ENCODE measurements around the gene SAP30BP.

The SAP30BP gene

GRCh38 chr17:75721463-75722011, 54.4 kb downstream of the SAP30BP start:
- DNase-seq (ENCODE audit: low read depth), result no peak

DNA sequence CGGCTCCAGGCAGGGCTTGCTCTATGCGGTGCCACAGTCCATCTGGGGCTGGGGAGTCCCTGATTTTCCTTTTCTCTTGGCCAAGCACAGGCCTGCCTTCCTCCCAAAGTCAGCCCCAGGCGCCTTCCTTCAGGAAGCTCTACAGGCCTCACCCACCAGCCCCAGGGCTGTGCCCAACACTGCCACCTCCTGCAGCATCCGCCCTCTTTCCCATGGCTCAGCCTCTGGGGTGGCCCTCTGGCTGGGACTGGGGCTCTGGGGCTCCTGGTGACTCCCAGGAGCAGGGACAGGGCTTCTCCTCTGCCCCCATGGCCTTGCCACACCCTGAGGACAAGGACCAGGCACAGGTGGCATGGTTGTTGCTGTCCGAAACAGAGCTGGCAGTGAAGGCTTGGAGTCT, 54.9 kb downstream of the SAP30BP start:
- no peak for DNase-seq (ENCODE audit: low read depth)

GRCh38 chr17:75722542-75723095, 55.5 kb downstream of the SAP30BP start:
- DNase-seq (ENCODE audit: low read depth), result no peak

- no peak for DNase-seq (ENCODE audit: low read depth)
Measured at GRCh38 chr17:75723171-75723930, 56.2 kb downstream of the SAP30BP start.

GRCh38 chr17:75724016-75725003, 57.2 kb downstream of the SAP30BP start:
- DNase-seq (ENCODE audit: low read depth), result no peak

DNA sequence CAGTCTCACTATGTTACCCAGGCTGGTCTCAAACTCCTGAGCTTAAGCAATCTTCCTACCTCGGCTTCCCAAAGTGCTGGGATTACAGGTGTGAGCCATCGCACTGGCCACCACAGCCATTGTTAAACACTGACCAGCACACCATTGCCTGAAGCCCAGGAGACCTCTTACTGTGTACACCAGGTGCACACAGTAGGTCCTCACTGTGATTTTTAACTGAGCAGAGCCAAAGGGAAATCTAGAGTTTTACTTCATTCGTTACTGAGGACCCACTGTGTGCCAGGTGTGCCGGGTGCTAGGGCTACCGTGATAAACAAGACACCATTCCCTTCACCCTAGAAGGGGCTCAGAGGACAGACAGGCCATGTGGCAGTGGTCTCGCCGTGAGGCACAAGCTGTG, 58.4 kb downstream of the SAP30BP start:
- no peak for DNase-seq (ENCODE audit: low read depth)

GRCh38 chr17:75727391-75727790, 60.3 kb downstream of the SAP30BP start:
- no peak for DNase-seq (ENCODE audit: low read depth)

DNA sequence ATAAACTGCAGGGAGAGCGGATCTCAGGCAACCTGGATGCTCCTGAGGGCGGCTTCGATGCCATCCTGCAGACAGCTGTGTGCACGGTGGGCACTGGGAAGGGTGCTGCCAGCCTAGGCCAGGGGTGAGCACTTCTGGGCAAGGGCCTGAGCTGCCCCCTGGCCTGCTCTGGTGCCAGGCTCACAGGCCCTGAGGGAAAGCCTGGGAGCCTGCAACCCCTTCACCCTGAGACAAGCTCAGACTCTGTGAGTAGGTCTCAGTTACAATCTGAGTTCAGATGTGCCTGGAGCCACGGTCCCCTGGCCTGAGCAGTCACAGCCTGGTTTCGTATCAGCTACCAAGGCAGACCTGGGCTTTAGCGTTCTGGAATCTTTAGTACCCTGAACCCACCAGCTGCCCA, 62.2 kb downstream of the SAP30BP start:
- DNase-seq (ENCODE audit: low read depth), result no peak

GRCh38 chr17:75730065-75730464, 62.9 kb downstream of the SAP30BP start:
- no peak for DNase-seq (ENCODE audit: low read depth)

GRCh38 chr17:75731086-75731715, 64.1 kb downstream of the SAP30BP start:
- DNase-seq (ENCODE audit: low read depth), result no peak

GRCh38 chr17:75731716-75732498, 64.8 kb downstream of the SAP30BP start:
- DNase-seq (ENCODE audit: low read depth), result no peak

DNA sequence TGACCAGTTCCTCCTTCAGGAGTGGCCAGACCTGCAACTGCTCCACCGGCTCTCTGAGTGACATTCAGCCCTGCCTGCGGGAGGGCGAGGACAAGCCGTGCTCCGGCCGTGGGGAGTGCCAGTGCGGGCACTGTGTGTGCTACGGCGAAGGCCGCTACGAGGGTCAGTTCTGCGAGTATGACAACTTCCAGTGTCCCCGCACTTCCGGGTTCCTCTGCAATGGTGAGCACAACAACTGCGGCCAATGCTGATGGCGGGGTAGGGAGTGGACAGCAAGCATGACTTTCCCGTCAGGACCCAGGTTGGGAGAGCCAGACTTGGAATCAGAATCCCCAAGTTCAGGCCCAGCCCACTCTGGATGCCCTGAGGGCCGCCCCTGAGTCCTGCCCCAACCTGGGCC, 66.3 kb downstream of the SAP30BP start:
- no peak for DNase-seq (ENCODE audit: low read depth)

GRCh38 chr17:75734674-75735294, 67.6 kb downstream of the SAP30BP start:
- DNase-seq (ENCODE audit: low read depth), result no peak

GRCh38 chr17:75736173-75736835, 69.2 kb downstream of the SAP30BP start:
- DNase-seq (ENCODE audit: low read depth), result no peak

DNA sequence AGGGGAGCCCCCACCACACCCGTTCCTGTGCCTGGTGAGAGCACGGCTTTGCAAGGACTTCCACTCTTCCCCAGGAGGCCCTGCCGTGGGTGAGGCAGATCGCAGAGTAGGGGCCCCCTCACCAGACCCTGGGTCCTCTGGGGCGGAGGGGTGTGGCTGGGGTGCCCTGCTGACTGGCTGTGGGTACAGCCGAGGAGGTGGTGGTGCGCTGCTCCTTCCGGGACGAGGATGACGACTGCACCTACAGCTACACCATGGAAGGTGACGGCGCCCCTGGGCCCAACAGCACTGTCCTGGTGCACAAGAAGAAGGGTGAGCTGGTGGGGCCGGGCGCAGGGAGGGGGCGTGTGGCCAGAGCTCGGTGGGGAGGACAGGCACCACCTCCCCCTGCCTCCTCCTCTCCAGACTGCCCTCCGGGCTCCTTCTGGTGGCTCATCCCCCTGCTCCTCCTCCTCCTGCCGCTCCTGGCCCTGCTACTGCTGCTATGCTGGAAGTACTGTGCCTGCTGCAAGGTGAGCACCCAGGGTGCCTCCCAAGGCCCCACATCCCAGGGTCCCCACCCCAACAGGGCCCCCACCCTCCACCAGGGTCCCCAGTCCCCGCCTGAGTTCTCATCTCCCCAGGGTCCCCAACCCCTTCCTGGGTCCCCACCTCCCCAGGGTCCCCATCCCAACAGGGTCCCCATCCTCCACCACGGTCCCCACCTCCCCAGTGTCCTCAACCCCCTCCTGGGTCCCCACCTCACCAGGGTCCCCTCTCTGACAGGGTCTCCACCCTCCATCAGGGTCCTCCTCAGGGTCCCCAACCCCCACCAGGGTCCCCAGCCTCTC, 70.2 kb downstream of the SAP30BP start:
- no peak for DNase-seq (ENCODE audit: low read depth)

DNA sequence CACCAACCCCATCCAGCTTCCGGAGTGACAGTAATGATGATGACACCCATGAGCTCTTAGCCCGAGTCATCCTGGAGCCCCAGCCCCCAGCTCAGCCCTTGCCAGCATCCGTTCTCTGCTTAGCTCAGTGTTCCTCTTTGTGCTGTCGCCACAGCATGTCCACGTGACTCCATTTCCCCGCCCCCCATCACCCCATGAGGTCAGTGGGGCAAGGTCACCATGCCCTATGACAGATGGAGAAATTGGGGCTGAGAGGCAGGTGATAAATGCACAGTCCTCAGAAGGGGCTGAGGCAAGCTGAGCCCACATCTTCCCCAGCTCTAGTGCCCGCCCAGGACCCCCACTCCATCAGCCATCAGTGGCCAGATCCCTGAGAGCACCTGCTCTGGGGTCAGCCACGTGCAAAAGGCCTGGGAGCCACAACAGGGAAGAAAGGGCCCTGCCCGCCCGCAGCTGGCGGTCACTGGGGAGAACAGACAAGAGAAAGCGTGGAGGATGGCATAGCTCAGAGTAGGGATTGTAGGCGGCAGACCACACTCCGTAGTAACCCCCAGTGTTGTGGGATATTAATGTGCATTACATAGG, 71.2 kb downstream of the SAP30BP start:
- no peak for DNase-seq (ENCODE audit: low read depth)

DNA sequence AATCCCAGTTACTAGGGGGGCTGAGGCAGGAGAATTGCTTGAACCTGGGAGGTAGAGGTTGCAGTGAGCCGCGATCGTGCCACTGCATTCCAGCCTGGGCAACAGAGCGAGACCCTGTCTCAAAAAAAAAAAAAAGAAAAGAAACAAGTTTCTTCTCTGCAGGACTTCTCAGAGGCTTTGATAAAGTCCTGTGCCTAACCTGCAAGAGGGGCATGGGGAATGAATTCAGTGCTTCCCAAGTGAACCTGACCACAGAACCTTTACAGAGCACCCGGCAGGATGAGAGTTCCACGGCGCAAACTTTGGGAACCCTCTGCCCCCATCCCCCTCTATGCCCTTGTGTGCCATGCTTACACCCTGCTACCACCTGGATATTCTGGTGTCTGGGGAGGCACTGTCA, 72.0 kb downstream of the SAP30BP start:
- DNase-seq (ENCODE audit: low read depth), result no peak

DNA sequence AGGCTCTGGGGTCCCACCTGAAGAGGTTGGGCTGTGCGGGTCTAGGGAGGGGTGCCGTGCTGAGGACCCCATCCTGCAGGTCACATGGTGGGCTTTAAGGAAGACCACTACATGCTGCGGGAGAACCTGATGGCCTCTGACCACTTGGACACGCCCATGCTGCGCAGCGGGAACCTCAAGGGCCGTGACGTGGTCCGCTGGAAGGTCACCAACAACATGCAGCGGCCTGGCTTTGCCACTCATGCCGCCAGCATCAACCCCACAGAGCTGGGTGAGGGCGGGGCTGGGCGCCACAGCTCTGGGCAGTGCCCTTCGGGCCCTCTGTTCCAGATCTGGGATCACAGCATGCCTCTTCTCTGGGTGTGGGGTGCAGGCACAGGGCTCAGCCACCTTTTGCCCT, 72.7 kb downstream of the SAP30BP start:
- no peak for DNase-seq (ENCODE audit: low read depth)

- DNase-seq (ENCODE audit: low read depth), result no peak
Measured at GRCh38 chr17:75740215-75740614, 73.1 kb downstream of the SAP30BP start.

Measured in stimulated activated CD8-positive, alpha-beta memory T cell treated with anti-CD3 and anti-CD28 coated beads, Interleukin-15, amount 100 ng/mL, for 1 hour (primary cell).